Hindlimb muscle (tissue), 1 donor: ENCODE measurements around the gene C2CD3. TPM values are rescaled to one million over a fixed set of nuclear protein-coding genes. Genes with fewer than 3 reads are reported as not detected.

ENCODE experiments used
- DNase-seq: peaks from one replicate; pipeline ENCODE4 v3.0.0-alpha.2; 2013
- polyA plus RNA-seq: library from polyadenylated mRNA; unstranded; fragments of 120-200 nt; gene quantifications from one replicate; pipeline ENCODE4 v1.2.1, GENCODE V29; 2013; ENCODE audit not compliant: insufficient read length

Gene C2CD3
- polyA plus RNA-seq, 1 donor = 25.4 TPM

DNA sequence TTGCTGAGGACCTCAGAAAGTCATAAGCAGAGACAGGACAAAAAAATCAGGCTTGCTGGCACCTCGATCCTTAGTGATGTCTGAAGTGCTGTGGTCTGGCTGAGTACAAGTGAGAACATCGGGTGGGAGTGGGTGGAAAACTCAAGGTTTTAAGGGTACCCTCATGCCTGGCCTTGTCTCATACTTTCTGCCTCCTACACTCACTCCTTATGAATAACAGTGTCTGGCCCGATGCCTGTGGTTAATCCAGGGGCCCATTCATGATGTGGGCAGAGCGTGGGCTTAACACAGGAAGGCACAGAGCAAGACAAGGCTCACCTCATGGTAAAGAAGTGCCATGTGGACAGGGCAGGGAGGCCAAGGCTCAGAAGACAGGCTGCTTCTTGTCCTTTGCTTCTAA, 150.9 kb downstream of the C2CD3 start:
- DNase-seq = no peak

DNA sequence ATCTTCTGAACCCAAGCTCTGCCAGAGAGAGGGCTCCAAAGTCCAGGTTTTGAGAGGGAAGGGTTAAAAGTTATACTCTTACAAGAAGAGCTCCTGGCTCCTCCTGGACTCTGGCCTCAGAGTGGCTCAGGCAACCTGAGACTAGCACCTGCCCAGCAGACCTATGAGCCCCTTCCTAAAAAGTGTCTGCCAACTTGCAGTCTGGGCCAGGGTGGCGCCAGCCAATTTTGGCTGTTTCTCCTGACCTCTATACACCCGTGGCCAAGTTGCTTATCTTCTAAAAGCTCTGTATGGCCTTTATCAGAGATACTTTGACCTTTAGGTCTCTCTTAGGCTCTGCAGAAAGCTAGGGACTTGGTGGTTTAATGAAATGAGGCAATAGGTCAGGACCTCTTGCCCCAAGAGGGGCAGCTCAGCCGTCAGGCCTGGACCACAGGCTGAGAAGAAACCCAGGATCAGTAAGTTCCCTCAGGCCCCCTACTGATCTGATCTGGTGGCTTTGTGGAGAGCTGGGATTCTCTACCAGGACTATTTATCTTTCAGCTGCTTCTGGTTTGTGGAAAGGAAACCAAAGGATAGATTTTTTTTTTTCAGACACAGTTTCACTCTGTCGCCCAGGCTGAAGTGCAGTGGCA, 151.6 kb downstream of the C2CD3 start:
- no peak for DNase-seq

DNA sequence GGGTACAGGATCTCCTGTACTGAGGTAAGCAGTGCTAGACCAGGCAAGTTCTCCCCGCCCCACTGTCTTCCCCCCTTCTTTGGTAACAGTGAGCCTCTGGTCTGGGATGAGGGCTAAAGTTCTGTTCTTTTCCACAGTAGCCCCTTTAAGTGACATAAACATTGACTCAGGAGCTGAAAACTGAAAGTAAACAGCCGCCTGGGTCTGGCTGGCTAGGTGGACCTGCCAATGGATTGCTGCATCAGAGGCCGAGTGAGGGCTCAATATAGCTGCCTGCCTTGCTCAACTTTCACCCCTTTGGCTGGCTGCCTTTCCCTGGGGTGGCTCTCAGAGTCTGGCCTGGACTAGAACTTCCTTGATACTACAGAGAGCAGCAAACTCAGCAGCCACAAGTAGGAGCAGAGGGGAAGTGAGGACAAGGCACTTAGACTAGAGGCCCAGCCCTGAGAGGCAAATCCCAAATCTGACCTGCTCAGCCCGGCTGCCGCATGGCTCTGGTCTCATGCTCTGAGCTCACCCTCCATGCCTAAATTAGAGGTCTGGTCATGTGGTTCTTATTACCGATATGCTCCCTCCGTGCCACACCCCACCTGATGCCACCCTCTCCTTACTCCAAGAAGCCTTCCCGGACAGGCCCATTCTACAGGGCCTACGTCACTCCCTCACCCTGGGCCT, 152.3 kb downstream of the C2CD3 start:
- peak; percentile 50 for DNase-seq

DNA sequence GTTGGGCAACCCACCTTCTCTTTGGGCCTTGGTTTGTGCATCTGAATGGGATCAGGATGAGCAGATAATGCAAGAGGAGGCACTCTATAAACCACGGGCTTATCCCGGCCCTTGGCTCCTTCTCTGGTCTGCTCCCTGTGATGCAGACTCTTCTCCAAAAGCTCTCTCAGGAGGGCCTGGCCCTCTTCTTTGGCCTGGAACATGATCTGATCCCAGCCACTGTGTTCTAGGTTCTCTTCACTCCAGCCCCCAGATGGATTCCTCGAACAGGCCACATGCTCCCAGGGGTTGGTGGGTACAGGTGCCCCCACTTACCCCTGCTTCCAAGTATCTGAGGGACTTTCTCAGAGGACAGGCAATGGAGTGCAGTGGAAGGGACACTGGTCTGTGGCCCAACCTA, 153.2 kb downstream of the C2CD3 start:
- DNase-seq = no peak

DNA sequence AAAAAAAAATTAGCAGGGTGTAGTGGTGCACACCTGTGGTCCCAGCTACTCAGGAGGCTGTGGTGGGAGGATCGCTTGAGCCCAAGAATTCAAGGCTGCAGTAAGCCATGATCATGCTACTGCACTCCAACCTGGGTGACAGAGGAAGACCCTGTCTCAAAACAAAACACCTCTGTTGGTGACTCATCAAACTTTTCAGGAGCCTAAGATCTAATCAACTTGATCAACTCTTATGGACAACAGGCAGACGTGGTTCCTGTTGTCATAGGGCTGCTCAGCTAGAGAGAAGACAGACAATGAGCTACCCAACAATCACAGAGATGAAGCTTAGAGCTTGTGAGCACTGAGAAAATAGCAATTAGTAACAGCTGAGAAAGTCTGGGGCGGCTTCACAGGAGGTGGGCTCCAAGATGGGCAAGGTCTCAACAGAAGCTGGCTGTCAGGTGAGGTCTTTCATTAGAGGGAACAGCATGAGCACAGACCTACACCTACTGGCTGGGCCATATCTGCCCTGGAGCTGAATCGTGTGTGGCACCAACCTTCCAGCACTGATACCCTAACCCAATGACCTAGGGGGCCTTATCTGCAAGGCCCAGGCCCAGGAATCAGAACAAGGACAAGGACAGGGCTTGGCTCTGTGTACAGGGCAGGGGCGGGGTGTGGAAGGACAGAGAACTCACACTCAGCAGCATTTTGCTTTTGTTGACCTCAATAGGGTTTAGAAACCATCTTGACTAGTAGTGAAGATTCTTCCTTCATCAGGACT, 154.7 kb downstream of the C2CD3 start:
- no peak for DNase-seq

DNA sequence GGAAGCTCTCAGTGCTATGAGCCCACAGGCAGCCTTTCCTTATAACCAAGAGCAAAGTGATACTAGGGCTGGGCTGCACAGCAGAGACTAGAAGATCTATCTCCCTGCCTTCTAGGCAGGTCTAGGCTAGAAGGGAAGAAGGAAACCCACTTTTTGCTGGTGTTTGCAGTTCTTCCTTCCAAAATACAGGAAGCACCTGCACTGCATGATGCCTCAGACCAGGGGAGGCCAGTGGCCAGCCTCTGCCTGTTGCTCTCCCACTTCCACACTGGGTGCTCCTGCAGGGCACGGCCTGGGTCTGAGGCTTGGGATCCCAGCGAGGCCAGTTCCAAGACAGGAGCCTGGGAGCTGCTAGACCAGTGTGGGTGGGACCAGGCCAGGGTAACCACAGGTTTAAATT, 155.9 kb downstream of the C2CD3 start:
- no peak for DNase-seq

DNA sequence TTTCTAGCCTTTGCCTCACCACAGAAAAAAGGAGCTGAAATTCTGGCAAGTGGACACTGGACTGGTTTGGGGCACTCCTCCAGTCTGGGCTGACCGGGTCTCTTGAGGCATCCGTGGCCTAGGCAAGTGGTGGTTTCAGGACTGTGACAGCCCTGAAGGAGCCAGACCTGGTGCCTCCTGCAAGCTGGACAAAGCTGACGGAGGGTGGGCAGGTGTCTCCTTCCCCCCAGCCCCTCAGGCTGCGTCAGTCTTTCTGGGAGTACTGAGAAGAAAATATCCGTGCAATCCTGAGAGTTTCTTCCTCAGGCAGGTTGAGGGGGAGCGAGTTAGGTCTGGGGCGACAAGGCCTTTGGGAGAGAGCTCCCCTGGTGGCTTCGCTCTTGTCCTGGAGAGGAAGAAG, 157.7 kb downstream of the C2CD3 start:
- DNase-seq = no peak

DNA sequence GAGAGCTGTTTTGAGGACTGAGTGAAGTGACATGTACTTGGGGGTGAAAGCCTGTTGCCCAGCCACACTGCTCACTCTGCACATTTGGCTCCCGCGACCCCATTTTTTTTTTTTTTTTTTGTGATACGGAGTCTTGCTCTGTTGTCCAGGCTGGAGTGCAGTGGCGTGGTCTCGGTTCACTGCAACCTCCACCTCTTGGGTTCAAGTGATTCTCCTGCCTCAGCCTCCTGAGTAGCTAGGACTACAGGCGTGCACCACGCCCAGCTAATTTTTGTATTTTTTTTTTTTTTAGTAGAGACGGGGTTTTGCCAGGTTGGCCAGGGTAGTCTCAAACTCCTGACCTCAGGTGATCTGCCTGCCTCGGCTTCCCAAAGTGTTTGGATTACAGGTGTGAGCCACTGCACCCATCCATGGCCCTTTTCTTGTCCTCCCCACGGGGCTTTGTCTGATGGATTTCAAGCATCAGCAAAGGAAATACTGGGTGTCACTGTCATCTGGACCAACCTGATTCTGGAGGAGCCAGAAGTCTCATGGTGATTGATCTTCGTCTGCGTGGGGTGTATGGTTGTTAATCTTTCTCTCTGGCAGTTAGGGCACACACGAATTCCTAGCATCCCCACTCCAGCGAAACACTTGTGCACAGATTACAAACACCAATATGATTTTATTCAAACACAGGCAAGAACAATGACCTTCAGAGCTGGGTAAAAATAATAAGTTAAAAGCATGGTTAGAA, 158.6 kb downstream of the C2CD3 start:
- DNase-seq = no peak

DNA sequence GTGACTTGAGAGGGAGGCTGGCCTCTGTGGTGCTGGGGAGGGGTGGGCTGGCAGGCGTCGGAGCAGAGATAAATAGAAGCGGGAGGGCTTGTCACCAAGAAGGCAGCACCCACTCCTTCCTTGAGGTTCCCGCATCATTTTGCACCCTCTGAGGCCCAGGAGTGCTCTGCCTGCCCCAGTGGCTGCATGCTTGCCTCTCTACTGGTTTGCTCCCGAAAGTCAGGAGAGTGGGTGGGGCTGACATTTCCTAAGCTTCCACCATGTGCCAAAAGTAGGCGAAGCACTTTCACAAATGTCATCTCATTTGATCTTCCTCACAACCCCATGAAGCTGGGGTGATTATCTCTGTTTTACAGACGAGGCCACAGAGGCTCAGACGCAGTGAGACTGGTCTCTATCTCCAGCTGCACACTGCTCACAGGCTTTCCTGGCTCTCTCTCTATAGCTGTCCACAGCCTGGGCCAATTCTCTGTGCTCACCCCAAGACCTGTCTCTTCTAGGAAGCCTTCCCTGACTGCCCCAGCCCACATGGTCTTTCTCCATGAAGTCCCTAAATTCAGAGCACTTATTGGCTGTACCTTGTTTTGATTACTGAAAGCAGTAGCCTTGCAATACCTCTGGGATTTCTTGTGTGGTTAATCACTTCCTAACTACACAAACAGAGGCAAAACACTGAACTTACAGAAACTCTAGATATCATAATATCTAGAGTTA, 159.3 kb downstream of the C2CD3 start:
- DNase-seq = no peak

DNA sequence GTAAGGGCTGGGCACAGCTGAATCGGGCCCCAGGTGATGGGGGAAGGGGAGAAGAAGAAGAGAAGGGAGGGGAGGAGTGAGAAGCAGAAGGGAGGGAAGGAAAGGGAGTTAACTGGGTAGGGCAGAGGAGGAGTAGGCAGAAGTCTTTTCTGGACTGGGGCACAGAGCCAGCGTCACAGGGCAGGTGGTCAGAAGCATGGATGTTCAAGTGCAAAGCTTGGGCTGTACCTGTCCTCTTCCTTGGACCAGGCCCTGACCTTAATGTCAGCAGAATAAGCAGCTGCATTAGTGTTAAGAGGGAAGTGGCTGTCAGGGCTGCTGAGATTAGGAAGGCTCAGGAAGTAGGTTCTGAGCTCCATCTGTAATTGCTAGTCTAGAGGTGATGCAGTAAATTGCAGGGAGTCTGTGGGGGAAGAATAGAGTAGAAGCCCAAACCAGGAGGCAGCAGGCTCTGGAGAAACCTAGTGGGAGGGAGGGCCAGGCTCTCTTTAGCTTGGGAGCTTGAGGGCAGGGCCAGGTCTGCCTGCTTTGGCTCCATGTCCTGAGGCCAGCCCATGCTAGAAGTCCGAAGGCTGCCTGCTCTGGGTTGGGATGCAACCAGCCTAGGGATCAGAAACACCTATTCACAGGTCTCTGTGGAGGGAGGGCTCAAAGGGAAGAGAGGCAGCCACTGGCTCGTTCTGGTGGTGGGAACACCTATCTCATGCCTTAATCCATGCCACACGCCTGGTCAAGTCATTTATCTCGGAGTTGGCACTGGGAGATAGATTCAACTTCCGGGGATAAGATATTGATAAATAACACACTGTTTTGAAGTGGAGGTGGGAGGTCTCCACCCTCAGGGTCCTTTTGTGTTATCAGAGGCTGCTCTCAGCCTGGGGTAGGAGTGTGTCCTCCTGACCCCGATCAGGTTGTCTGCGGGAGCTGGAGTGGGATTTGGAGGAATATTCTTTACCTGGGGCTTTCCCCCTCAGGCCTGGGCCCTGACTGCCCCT, 160.2 kb downstream of the C2CD3 start:
- DNase-seq = no peak

DNA sequence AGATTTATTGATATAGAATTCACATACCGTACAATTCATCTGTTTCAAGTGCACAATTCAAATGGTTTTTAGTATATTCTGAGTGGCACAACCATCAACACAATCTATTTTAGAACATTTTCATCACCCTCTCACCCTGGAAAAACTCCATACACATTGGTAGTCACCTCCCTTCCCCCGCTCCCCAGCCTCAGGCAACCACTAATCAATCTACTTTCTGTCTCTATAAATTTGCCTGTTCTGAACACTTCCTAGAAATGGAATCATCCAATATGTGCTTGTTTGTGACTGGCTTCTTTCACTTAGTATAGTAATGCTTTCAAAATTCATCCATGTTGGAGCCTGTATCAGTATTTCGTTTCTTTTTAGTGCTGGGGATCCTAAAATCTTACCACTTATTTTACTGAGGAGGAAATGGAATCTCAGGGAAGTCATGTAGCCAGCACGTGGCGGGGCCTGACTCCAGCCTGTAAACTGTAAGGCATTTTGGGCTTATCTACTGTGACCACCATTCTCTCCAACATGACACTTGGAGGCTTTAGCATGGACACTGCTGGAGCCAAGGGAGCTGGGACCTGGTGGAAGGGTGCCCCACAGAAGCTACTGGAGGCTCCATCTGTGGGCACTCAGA, 161.0 kb downstream of the C2CD3 start:
- no peak for DNase-seq

DNA sequence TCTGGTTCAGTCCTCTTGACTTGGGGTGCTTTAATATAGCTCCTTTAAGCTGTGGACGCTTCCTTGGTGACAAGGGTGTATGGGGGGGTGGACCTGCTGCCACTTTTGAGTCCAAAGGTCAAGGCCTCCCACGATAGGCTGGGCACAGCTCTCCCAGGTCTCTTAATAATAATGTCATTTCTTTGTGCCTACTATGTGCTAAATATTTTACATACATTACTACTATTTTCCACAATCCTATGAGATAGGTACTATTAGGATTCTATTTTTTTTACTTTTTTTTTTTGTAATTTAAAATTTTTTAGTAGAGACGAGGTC, 161.6 kb downstream of the C2CD3 start:
- DNase-seq = no peak

DNA sequence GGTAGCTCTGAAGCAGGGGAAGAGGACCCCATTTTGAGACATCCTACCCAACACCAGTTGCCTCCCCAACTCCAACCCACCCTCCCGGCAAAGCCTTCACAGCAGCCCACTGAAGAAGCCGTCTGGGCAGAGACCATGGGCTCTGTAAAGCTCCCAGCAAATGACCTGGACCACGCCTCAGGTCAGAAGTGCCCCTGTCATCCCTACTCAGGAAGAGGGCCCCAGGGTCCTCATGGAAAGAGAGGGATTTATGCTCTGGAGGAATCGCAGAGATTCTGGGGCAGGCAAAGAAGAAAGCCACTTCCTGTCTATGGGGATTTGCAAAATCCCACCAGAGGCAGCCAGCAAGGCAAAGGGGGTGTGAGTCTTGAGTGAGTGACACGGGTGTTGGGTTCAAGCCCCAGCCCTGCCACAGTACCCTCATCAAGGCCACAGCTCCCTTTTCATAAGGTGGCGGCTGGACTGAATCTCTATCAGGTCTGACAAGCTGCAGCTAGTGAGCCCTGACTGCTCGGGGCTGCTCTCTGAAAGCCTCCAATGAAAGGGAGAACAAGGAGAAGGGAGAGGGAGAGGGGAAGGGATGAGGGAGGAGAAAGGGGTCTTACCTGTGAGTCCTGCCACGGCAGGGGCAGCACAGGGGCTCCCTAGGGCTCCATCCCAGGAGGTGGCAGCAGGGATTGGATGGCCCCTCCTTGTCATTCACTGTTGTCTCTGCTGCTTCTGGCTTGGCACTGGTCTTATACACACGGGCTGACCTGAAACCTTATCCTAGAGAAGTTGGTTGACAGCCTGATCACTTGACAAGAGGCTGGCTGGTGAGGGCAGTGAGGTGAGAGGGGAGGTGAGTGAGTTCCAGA, 162.2 kb downstream of the C2CD3 start, which contains the start of gene UCP3:
Gene UCP3 (minus strand): TSS at position 713 of the 857 bp plus-strand sequence. CDS start 2,043 bp downstream, outside the sequence.
- no peak for DNase-seq

DNA sequence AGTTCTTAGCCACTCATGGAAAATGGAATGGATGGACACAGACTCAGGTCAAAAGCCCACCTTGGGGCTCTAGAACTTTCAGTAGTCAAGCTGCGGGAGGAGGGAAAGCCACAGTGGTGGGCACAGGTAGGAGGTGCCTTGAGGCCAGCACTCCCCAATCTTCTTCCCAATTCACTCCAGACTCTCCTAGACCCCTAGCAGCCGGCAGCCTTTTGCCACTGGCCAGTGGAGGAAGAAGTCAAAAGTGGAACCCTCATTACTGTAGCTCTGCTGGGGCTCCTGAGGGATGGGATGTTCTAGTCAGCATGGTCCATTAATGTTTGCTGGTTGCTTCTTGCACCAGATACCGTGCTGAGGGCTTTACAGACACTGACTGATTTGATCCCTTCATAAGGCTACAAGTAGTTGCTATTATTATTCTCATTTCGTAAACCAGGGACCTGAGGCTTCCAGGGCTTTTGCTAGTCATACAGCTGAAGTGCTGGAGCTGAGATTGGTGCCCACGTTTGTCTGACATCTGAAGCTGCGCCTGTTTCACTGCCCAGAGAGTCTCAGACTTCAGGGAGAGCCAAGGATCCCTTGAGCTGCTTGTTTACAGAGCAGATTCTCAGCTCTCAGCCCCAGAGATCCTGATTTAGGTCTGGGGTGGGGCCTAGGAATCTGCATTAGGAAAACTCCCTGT, 163.0 kb downstream of the C2CD3 start:
- no peak for DNase-seq

DNA sequence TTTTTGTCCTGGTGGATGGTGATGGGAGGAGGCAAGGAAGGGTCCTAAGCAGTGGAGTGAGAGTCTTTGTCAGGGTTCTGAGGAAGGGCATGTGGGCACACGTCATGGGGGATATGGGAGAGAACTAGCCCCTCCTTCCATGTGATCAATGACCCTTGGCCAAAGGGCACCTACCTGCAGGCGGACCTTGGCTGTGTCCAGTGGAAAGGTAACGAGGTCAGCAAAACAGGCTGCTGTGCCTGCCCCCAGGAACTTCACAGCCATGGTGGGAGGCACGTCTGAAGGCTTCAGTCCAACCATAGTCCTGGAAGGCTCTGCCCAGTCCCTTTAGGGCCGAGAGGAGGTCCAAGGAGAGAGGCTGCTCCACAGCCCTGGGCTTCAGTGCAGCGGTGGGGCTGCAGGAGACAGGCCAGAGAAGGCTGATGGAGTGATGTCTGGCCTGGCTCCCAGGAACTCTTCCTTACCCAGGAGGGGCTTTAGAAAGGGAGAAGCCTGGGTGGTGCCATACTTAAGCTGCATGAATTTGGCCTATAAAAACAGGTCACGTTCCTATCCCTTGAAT, 164.0 kb downstream of the C2CD3 start:
- DNase-seq = no peak

DNA sequence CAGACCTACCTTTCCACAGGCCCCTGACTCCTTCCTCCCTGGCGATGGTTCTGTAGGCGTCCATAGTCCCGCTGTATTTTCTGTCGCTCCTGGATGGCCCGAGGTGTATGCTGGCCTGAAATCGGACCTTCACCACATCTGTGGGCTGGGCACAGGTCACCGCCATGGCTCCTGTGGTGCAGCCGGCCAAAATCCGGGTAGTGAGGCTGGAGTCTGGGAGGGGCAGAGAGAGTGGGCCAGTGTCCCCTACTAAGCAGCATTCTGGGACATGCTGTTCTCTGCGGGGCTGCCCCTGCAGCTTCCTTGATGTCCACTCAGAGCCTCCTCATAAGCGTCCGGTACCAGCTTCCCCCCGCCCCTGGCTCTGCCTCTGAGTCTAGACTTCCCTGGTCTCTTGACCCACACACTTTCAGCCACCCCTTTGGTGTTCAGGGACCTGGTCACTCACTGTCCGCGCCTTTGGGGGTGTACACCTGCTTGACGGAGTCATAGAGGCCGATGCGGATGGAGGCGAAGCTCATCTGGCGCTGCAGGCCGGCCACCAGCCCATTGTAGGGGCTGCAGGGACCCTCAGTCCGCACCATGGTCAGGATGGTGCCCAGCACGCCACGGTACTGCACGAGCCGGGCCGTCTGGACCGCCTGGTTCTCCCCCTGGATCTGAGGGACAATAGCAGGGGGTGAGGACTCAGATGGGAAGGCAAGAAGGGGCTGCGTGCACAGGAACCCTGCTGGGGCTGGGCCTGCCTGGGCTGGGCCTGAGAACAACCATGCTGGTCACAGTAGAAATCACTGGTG, 164.9 kb downstream of the C2CD3 start:
- no peak for DNase-seq

DNA sequence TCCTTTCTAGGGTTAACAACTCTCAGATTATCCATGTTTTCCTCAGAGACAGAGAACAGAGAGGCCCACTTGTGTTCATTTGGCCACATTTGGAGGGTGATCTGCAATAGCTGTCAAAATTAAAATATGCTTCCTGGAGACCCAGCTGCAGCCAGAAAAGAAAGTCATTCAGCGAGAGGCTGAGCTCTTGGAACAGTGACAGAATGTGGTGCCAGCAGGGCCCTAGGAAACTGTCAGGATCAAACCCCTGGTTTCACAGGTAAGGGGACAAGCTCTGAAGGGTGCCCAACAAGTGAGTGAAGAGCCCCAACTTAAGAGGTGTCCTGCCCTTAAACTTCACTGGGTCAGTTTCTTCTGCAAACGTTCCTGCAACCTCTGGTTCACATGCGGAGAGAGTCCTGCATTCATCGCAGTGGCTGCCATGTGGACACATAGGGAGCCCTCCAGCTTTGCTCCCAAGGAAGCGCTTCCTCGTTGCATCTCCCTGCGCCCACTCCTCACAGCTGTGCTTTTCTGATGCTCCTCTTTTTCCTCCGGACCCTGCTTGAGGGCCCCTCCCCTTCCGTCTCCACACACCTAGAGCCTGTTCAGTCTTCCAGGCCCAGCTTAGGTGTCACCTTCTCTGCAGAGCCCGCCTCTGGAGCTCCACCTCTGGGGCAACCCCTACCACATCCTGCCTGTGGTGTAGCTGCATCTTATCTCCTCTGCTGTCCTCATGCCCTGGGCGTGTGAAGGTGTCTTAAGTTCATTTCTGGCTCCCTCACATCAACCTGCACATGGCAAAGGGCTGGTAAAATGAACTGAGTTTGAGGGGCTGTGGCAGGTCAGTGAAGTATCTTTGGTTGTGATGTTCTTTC, 165.8 kb downstream of the C2CD3 start:
- no peak for DNase-seq
